GM19351 (cell line): Measurements from ENCODE around the gene IQGAP1.

ENCODE experiments used
- ATAC-seq: cut with Tn5 transposase; IDR thresholded peaks from one replicate; pipeline ENCODE4 v1.9.1; 2021; ENCODE audit warnings: mild to moderate bottlenecking, moderate library complexity; ENCODE audit not compliant: unreplicated experiment

Gene IQGAP1

DNA sequence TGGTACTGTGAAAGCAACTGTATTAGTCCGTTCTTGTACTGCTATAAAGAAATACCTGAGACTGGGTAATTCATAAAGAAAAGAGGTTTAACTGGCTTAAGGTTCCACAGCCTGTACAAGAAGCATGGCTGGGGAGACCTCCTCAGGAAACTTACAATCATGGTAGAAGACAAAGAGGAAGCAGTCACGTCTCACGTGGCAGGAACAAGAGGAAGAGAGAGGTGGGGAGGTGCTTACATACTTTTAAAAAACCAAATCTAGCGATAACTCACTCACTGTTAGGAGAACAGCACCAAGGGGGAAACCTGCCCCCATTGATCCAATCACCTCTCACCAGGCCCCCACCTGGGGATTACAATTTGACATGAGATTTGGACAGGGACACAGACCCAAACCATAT lies 48.9 kb downstream of the IQGAP1 start:
- no peak for ATAC-seq

DNA sequence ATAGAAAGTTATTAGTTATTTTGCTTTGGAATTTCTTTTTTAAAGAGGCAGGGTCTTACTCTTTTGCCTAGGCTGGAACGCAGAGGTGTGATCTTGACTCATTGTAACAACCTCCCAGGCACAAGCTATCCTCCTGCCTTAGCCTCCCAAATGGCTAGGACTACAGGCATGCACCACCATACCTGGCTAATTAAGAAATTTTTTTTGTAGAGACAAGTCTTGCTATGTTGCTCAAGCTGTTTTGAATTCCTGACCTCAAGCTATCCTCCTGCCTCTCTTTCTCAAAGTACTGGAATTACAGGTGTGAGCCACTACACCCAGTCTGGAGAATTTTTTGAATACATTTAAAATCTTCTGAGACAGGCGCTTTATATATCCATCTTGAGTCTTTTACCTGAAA lies 49.5 kb downstream of the IQGAP1 start:
- ATAC-seq, result no peak

DNA sequence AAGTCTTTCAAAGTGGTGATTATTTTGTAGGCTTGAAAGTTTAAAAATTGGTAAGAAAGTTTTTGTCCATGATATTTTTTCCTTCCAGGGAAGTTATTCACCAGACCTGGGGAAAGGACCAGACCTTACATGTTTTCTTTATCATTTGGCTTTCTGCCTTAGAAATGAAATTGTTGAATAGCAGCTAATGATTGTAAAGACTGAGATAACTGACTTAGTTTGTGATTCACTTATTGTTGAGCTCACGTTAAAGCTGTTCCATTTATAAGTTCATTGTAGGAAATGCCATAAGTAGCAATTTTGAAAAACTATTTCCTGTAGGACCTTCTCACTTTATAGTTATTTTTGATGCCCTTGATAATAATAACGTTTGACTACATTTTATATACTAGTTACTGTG lies 51.9 kb downstream of the IQGAP1 start:
- ATAC-seq, result no peak

DNA sequence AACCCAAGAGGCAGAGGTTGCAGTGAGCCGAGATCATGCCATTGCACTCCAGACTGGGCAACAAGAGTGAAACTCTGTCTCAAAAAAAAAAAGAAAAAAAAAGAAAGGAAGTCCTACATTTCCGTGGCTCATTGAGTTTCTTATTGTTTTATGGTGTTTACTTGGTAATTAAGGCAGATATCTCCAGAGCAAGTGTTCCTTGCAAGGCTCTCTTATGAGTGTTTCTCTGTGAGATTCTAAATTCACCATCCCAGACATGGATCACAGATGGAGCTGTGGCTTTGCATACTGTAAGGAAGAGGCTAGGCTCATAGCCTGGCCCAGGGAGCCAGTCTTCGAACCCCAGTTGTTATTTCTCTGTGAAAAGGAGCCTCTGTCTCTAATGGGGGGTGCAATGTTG lies 53.0 kb downstream of the IQGAP1 start:
- ATAC-seq, result no peak

DNA sequence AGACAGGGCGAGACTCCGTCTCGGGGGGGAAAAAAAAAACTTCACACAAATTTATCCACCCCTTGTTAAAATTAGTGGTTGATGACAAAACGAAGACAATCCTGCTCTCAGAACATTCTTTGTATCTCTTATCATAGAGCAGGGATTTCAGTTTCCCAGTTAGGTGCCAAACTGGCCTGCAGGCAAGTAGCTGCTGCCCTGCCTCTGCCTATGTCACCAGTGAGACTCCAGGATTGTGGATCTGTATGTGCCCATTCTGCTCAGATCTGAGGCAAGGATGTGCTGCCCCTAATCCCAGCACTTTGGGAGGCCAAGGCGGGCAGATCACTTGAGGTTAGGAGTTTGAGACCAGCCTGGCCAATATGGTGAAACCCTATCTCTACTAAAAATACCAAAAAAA lies 54.4 kb downstream of the IQGAP1 start:
- no peak for ATAC-seq

DNA sequence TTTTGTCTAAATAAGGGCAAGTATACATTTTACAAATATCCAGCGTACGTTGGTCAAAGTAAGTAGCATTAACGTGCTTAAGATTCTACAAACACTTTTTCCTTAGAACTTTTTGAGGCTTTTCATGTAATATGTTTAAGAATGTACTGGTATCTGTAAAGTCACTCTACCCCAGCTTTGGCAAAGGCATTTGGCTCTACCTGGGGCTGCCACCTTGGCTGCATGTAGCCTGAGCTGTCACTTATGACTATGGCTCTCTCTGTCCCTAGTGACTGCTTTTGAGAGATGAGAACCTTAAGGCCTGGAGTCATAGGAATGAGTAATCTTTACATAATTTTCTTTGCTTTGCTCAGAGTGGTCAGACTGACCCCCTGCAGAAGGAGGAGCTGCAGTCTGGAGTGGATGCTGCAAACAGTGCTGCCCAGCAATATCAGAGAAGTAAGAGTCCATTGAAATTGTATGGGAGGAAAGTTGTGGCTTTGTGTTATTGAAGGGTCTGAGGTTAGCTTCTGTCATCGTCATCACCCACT lies 61.2 kb downstream of the IQGAP1 start:
- ATAC-seq, result no peak

DNA sequence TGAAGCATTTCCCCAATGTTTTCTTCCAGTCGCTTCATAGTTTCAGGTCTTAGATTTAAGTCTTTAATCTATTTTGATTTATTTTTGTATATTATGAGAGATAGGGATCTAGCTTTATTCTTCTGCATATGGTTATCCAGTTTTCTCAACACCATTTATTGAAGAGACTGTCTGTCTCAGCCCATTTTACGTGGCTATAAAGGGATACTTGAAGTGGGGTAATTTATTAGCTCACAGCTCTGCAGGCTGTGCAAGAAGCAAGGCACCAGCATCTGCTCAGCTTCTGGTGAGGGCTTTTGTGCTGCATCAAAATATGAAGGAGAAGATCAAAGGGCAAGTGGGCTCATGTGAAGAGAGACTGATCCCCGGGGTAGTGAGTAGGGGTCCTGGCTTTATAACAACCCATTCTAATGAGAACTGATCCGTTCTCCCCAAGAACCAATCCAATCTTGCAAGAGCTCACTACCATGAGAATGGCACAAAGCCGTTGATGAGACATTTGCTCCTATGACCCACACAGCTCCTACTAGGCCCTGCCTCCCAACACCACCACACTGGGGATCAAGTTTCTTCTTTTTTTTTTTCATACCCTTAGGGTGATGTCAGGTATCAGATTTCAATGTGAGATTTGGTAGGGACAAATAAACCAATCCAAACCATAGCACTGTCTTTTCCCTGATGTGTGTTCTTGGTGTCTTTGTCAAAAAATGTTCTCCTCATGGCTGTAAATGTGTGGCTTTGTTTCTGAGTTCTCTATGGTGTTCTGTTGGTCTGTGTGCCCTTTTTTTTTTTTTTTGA lies 63.2 kb downstream of the IQGAP1 start:
- ATAC-seq, result no peak

DNA sequence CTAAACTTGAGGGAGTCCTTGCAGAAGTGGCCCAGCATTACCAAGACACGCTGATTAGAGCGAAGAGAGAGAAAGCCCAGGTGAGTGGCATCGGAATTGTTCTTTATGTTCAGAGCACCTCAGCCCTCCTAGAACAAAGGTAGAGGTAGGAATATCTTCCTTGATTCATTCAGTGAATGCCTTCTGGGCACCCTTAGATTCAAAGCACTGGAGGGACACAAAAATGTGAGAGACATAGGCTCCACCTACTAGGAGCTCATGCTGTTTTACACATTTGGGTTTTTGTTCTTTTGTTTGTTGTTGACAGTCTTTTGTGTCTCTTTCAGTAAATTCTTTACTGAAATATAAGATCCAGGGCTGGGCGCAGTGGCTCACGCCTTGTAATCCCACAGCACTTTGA lies 68.2 kb downstream of the IQGAP1 start:
- no peak for ATAC-seq

DNA sequence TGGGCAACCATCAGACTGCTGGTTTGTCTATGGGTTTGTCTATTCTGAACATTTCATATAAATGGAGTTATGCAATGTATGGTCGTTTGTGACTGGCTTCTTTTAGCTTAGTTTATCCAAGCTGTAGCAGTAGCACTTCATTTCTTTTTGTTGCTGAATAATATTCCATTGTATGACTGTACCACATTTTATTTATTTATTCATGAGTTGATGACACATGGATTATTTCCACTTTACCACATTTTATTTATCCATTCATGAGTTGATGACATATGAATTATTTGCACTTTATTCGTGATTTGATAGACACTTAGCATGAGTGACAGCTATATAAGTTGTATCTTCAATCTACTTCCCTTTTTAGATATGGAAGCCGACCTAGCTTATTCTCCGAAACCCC lies 70.0 kb downstream of the IQGAP1 start:
- ATAC-seq, result no peak

DNA sequence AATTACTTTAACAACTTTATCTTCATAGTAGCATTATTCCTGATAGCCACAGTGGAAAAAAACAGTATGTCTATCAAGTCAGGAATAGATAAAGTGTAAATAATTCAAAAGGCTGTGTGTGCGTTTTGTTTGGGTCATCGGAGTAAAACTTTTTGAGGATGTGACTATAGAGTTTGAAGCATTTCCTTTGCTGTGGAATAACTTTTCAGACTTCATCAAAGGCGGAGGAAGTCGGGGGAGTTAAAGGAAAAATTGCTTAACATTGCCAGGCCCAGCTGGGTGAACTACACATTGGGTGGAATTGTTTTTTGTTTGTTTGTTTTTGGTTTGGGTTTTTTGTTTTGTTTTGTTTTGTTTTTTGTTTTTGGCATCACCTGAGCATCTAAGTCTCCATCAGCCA lies 71.3 kb downstream of the IQGAP1 start:
- ATAC-seq, result no peak

DNA sequence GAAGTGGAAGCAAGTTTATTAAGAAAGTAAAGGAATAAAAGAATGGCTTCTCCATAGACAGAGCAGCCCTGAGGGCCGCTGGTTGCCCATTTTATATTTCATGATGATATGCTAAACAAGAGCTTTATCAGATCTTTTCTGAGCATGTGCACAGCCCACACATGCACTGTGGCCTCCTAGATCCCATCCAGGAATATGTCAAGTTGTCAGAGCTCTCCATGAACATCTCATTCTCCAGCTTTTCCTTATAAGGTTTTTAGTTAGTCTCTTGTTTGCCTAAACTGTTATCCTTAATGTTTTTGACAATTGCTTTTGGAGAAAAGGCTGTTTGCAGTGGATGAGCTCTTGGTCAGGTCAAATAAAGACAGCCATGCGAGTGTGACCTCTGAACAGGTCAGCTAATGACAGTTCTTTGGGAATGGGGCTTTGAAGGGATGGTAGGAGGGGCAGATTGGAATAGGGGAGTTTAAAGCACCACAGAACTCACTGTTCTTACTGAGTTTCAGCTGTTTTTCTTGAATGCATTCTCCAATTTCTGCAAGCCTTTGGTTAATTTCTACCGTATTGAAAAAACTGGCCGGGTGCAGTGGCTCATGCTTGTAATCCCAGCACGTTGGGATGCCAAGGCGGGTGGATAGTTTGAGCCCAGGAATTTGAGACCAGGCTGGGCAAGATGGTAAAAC lies 72.2 kb downstream of the IQGAP1 start:
- no peak for ATAC-seq

DNA sequence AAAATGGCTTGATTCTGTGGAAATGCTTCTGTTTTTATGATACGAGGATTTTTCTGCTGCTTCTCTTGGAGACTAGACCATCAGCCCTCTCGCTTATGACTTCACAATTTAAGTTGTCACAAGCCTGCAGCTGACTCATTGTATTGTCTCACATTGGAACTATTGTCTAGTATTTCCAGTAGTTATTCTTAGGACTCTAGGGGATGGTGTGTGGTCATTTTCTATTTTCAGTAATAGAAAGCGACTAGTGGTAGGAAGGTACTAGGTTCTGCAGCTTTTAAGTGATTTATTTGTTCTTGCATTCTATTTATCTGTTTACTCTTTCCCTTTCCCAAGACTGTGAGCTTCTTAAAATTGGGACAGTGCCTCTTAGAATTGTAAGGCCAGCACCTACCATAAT lies 75.3 kb downstream of the IQGAP1 start:
- peak; percentile 74 for ATAC-seq

DNA sequence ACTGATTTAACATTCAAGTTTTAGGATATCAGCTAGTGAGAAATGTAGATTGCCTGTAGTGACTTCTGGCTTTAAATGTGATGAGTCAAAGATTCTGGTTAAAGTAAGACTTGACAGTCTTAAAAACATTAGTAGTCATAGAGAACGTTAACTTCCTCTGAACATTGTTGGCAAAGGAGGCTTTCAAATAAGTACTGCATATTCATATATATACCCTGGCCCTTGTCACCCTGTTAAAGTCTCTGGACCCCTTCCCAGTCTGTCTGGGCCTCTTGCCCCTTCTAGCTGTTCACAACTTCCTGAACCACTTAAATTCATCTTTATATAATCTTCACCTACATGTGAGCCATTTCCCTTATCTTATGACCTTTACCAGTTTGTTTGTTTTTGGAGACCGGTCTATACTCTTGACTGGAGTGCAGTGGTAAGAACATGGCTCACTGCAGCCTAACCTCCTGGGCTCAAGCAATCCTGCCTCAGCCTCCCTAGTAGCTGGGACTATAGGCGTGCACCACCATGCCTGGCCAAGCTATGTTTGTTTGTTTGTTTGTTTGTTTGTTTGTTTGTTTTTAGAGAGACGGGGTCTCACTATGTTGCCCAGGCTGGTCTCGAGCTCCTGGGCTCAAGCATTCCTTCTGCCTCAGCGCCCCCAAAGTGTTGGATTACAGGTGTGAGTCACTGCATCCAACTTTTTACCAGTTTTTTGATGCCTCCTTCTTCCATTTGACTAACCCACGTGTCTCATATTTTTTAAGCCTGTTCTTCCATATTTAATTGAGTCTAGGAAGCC lies 77.3 kb downstream of the IQGAP1 start:
- no peak for ATAC-seq

DNA sequence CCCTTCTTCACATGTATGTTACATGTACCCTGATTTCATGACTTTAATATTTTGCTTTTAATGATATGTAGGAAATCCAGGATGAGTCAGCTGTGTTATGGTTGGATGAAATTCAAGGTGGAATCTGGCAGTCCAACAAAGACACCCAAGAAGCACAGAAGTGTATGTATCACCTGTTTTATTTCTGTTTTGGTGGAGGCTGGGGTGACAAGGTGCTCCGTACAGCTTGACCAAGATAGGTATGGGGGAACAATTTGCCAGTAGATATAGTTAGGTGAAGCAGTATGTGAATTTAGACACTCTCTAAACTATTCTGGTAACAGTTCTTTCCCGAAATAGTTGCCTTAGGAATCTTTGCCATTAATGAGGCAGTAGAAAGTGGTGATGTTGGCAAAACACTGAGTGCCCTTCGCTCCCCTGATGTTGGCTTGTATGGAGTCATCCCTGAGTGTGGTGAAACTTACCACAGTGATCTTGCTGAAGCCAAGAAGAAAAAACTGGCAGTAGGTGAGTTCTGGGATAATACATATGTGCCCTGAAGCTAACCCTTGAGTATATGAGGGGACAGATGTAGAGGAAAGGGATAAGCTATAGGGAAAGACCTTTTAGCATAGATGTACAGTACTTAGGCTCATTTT lies 78.0 kb downstream of the IQGAP1 start:
- ATAC-seq, result no peak

DNA sequence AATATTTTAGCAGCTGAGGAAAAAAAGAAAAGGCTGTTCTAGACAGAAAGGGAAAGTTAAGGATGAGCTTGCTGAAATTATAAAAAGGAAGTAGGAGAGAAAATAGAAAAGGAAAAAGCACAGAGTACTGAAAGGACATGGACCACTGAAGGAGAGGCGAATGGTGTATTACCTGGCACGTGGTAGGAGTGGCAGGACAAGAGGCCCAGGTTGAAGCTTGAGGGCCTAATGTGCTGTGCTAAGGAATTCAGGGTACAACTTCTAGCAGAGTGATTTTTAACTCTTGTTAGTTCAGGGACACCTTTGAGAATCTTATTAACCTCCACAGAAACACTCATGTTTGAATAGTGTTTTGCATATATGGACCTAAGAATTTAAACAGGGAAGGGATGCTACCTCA lies 81.7 kb downstream of the IQGAP1 start:
- no peak for ATAC-seq

DNA sequence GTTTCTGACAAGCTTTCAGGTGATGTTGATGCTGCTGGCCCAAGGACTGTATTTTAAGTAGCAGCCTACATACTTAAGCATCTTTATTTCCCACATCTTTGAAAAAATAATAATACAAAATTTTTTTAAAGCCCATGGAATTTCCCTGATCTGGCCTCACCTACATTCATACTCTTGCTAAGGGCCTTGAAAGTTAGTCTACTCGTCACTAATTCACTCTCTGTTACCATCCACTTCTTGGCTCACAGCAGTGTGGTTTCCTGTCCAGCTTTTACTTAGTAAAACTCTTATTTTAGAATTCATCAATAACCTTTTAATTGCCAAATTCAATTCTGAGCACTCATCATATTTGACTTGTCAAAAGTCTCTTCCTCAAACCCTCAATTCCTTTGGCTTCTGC lies 82.4 kb downstream of the IQGAP1 start:
- no peak for ATAC-seq

DNA sequence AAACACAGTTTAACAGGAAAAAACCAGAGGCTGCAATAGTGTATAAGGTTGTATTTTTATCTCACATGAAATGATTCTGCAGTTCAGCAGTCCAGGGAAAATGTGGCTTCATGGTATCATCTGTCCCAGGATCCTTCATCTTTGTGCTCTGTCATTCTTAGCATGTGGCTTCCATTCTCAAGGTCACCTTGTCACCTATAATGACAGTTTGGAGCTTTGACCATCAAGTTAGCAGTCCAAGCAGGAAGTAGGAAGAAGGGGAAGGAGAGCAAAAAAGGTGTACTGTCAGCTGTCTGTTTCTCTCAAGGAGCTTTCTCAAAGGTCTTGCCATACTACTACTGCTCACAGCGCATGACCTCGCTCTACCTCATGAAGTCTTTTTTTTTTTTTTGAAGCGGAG lies 83.1 kb downstream of the IQGAP1 start:
- no peak for ATAC-seq

DNA sequence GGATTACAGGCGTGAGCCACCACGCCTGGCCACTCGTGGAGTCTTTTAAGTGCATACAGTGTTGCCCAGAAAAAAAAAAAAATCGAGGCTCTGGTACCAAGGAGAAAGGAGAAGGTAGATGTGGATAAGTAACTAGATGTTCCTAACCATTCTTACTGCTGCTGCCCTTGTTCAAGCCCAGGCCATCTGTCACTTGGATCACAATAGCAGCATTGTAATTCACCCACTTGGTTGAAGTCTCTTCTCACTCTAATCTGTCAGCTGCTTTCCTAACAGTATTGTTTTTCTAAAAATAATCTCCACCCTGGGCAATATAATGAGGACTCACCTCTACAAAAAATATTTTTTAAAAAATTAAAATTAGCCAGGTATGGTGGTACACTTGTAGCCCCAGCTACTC lies 83.7 kb downstream of the IQGAP1 start:
- no peak for ATAC-seq

DNA sequence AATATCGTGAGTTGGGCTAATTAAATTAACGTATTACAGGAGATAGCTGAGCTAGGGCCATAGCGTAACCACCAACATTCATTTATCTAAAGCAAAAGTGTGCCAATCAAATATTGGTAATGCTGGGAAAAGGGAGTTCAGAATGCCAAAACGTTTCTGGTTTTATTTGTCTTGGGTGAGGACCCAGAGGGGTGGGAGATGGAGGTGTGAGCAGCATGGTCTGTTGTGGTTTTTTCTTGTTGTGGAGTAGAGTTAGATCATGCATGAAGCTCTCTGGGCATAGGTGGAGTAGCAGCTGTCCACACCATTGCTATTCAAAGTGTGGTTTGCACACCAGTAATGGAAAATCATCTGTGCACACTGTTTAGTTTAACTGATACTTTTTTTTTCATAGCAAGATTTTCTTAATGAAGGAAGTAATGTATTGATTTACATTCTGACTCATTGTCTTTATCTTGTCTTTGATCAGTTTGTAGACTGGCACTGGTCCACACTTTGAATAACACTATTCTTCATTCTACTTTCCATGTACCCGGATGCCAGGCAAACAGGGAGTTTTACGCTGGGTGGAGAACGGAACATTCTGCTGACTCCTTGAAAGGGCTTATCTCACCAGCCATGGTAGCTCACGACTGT lies 90.9 kb downstream of the IQGAP1 start:
- no peak for ATAC-seq

DNA sequence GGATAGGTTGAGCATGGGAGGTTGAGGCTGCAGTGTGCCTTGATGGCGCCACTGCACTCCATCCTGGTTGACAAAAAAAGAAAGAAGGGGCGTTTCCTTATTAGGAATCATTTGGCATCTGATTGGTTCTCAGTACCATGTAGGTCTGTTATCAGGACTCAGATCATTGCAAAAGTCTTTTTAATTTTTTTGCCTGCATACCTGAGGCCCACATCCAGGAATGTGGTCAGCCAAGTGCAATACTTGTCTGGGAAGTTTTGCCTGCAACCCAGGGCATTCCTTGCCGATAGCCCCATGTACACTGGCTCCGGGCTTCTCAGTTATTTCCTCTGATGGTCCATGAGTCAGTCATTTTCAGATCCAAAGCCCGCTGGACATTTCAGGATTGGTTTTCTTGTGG lies 91.6 kb downstream of the IQGAP1 start:
- ATAC-seq, result no peak

DNA sequence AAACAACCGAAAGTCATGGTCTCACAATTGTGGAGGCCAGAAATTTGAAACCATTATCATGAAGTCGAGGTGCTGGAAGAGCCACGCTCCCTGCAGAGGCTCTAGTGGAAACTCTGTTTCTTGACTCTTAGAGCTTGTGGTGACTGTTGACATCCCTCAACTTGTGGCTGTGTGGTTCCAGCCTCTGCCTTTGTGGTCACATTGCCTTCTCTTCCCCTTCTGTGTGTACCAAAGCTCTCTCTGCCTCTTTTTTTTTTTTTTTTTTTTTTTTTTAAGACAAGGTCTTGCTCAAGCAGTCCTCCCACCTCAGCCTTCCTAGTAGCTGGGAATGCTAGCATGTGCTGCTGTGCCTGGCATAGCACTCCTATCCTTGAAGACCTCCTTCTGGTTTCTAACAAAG lies 93.0 kb downstream of the IQGAP1 start:
- no peak for ATAC-seq
